IPS DF 4.7 (cell line): ENCODE measurements around the gene DZIP1L.
"Not testable (repeated sequence)": the region's sequence is repeated elsewhere in the genome, so short reads cannot be mapped to it uniquely, and the experiment has no call there.

Experiments used
- DNase-seq: peaks from one replicate; pipeline ENCODE4 v3.0.0-alpha.2; 2013; ENCODE audit warnings: low spot score; ENCODE audit errors: extremely low read depth

Gene DZIP1L, protein sequence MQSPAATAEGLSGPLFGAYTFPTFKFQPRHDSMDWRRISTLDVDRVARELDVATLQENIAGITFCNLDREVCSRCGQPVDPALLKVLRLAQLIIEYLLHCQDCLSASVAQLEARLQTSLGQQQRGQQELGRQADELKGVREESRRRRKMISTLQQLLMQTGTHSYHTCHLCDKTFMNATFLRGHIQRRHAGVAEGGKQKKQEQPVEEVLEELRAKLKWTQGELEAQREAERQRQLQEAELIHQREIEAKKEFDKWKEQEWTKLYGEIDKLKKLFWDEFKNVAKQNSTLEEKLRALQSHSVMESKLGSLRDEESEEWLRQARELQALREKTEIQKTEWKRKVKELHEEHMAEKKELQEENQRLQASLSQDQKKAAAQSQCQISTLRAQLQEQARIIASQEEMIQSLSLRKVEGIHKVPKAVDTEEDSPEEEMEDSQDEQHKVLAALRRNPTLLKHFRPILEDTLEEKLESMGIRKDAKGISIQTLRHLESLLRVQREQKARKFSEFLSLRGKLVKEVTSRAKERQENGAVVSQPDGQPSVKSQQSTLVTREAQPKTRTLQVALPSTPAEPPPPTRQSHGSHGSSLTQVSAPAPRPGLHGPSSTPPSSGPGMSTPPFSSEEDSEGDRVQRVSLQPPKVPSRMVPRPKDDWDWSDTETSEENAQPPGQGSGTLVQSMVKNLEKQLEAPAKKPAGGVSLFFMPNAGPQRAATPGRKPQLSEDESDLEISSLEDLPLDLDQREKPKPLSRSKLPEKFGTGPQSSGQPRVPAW

DNA sequence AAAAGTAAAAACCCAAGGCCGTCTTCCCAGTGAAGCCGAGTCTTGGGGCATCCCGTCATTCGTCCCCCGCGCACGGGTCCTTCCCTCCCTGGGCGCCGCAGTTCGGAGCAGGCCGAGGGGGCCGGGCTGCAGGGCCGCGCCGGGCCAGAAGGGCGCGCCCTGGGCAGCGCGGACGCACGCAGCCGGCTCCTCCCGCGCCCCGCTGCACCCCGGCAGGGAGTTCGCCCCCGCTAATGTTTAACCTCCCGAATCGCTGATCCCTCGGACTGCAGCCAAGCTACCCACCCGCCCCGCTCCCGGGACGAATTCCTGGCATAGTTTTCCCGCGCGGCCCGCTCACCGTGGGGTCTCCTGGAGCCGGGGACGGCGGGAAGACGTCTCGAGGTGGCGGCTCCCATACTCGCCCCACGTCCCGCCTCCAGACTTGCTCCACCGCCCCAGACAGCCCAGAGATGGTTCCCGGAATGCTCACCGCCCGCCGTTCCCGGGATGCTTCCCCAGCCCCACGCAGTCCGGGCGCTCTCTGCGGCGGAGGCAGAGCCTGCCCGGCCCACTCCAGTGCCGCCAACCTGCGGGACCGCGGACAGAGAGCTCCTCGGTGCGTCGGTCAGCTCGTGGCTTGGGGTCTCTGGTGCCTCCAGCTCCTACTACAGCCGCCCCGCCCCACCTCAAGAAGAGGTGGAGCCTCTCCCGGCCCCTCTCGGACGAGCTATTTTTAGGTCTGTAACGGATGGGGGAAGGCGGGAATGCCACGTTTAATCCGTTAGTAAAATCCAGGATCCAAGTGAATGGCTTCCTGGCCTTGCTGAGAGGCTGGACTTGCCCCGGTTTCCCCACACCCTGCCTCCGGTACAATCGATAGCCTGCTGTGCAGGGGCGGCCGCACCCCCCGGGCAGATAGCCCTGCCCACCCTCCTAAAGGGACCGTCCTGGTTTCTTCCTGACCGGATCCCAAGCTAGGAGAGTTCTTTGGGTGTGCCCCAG lies at the start of gene DZIP1L:
Gene DZIP1L (minus strand): TSS at position 621 of the 984 bp plus-strand sequence. CDS start 11,637 bp downstream, outside the sequence.
- no peak for DNase-seq

- no peak for DNase-seq
Observed at GRCh38 chr3:138165061-138165460, 49.7 kb upstream of the DZIP1L start.

- DNase-seq, result no peak
Observed at GRCh38 chr3:138157743-138158142, 42.3 kb upstream of the DZIP1L start.

- no peak for DNase-seq
Observed at GRCh38 chr3:138154534-138154933, 39.1 kb upstream of the DZIP1L start.

DNA sequence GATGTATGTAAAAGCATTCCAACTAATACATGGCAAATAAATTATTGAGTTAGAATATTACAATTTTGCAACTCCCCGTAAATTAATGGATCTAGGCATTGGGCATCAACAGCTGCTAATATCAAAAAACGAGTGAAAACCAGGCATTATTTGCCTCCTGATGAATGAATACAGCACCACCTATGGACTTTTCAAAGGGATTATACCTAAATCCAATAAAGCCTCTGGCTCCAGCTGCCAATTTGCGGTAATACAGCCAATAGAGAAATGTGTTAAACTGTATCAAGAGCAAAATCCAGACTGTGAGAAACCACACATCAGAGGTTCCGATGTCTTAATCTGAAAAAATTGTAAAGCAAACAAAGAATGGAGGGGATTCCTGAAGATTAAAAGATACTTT lies 33.1 kb upstream of the DZIP1L start:
- DNase-seq, result no peak

DNA sequence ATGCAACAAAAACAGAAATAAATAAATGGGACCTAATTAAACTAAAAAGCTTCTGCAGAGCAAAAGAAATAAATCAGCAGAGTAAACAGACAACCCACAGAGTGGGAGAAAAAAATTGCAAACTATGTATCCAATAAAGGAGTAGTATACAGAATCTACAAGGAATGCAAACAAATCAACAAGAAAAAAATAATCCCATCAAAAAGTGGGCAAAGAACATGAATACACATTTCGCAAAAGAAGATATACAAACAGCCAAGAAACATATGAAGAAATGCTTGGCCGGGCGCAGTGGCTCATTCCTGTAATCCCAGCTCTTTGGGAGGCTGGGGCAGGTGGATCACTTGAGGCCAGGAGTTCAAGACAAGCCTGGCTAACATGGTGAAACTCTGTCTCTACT lies 26.8 kb upstream of the DZIP1L start:
- DNase-seq, result not testable (repeated sequence)

- no peak for DNase-seq
Observed at GRCh38 chr3:138140940-138141339, 25.5 kb upstream of the DZIP1L start.

GRCh38 chr3:138139691-138140090 lies 24.3 kb upstream of the DZIP1L start:
- no peak for DNase-seq

- no peak for DNase-seq
Observed at GRCh38 chr3:138137861-138138260, 22.5 kb upstream of the DZIP1L start.

GRCh38 chr3:138136201-138136600 lies 20.8 kb upstream of the DZIP1L start:
- no peak for DNase-seq

DNA sequence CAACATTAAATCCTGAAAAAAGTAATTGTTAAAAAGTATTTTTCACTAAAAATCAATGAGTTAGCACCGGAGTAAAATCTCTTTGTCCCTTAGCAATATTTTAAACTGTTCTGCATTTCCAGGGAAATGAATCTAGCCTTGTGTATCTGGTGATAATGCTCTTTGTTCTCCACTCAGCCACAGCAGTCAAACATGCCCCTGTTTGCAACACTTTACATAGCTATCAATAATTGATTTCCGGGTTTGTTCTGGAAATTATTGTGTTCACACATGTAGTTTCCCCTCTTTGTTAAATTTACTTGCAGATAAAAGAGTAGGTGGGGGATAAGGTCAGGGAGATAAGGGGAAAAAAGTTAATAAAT lies 20.4 kb upstream of the DZIP1L start:
- no peak for DNase-seq

GRCh38 chr3:138135146-138135832 lies 19.9 kb upstream of the DZIP1L start:
- no peak for DNase-seq

- no peak for DNase-seq
Observed at GRCh38 chr3:138132239-138132638, 16.8 kb upstream of the DZIP1L start, which contains the start of gene A4GNT. Gene A4GNT, minus strand, starts transcription at chr3:138132390. Its CDS starts 1,134 bp downstream, at chr3:138131256.

DNA sequence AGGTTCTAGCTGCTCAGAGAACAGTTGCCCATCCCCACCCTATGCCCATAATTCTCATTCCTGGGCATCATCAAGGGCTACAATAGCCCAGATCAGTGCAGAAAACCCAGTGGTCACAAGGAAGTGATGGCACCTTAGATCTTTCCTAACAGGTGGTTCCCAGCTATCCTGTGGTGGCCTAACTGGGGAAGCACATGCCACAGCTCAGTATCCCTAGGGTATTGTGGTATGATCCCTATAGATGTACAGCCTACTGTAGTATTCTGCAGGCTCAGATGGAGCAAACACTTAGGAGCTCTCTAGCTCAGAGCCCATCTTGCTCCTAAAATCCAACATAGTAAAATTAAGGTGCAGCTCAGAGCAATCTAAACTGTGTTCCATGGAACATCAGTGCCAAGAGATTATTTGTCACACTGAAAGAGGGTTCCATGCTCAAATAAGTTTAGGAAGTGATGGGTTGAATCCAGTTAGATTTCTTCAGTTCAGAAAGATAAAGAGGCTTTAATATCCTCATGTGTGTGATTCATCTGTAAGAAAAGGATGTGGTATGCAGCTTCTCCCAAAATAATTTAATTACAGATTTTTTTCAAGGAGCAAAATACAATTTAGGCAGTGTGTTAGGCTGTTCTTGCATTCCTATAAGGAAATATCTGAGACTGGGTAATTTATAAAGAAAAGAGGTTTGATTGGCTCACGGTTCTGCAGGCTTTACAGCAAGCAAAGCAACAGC lies 12.4 kb upstream of the DZIP1L start:
- no peak for DNase-seq

- DNase-seq, result no peak
Observed at GRCh38 chr3:138125548-138126221, 10.3 kb upstream of the DZIP1L start.

DNA sequence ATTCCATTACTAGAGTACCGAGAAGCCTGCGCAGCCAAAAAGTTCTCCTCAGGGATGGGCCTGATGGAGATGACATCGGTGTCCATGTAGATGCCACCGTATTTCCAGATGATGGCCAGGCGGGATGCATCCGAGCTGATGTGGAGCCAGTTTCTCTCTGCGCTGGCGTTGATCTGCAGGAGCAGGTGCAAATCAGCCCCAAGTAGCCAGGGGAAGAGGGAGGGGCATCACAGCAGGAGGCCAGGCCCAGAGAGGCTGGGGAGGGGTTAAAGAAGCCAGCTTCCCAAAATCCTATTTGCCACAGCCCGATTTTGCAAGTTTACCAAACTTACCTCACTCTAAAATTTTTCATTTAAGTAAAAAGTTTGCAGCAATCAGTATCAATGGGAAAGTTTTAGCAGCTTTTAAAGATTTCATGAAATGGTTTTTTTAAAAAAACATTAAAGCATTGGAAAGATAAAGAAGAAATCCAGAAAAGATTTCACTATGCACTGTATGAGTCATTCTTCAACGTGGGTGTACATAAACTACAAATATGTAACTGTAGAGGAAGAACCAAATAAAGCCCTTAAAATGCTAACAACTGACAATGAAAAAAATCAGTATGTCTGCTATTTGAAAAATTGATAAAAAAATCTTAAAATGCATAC lies 9.4 kb upstream of the DZIP1L start:
- no peak for DNase-seq

GRCh38 chr3:138124188-138124587 lies 8.8 kb upstream of the DZIP1L start:
- no peak for DNase-seq

DNA sequence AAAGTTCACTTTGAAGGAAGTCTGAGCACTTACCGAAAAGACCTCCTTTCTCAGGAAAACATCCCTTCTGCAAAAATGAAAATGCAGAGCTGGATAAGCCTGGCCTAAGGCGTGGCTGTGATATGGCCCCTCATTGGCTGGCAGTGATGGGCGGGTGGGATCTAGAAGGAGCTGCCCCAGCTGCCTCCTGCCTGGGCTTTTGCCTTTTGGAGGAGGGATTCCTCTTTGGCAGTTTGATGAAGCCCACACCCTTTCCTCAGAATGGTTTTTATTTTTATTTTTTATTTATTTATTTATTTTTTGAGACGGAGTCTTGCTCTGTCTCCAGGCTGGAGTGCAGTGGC lies 4.0 kb upstream of the DZIP1L start:
- DNase-seq, result no peak
